GM12872 (cell line): ENCODE data around the gene ZNF202.

ENCODE experiments used
- TF ChIP-seq, protein P1 (sequence below): IDR thresholded peaks from 3 replicates; pipeline ENCODE4 v1.5.1; 2011; ENCODE audit warnings: low read depth, mild to moderate bottlenecking, low read length, moderate library complexity; ENCODE audit not compliant: insufficient read depth

ZNF202 gene

DNA sequence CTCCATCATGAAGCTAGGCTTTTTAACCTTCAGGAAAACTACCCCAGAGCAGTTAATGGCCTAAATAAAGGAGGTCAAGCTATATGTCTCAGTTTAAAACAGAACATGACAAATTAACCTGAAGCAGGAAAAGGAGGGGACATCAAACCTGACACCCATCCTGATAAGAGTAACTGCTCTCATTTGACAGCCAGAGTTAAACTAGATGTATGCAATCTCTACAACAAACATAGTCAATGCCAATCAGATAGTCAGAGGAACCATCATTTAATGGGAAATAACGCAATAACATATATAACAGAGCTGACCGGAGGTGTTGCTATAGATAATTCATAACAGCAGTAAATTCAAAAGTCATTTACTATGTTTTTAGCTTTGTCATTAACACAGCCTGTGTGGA, 3.1 kb downstream of the ZNF202 start:
- TF ChIP-seq, protein P1, sequence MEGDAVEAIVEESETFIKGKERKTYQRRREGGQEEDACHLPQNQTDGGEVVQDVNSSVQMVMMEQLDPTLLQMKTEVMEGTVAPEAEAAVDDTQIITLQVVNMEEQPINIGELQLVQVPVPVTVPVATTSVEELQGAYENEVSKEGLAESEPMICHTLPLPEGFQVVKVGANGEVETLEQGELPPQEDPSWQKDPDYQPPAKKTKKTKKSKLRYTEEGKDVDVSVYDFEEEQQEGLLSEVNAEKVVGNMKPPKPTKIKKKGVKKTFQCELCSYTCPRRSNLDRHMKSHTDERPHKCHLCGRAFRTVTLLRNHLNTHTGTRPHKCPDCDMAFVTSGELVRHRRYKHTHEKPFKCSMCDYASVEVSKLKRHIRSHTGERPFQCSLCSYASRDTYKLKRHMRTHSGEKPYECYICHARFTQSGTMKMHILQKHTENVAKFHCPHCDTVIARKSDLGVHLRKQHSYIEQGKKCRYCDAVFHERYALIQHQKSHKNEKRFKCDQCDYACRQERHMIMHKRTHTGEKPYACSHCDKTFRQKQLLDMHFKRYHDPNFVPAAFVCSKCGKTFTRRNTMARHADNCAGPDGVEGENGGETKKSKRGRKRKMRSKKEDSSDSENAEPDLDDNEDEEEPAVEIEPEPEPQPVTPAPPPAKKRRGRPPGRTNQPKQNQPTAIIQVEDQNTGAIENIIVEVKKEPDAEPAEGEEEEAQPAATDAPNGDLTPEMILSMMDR: no peak

DNA sequence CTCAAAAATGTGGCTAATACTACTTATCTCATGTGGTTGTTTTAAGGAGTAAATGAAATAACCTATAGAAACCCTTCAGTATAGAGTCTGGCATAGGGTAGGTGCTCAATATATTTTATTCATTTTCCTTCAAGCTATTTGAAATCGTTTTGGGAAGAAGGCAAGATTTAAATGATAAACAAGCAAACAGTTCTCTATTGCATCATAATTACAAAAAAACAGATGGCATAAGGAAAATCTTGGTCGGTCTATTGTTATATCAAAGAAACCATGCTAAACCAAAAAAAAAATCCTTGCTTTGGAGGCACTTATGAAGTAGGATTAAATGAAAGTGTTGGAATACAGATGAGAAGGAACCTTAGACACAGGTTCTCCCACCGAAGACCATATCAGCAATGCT, 4.7 kb downstream of the ZNF202 start:
- TF ChIP-seq, protein P1: no peak

DNA sequence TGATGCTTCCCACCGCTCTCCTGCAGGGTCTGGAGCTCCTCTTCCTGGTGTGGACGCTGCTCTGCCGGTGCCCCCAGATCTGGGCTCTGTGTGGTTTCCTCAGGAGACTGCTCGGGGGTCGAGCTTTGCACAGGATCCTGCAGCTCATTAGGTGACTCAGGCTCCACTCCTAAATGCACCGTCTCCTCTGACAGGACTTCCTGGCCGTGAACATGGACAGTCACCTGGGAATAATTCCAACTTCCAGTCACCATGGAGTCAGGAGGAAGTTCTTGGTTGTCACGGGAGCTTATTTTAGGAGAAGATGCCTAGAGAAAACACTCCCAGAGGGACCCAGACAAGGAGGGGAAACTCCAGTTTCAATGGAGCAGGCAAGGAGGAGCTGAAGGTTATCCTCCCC, 11.9 kb downstream of the ZNF202 start:
- TF ChIP-seq, protein P1: no peak

DNA sequence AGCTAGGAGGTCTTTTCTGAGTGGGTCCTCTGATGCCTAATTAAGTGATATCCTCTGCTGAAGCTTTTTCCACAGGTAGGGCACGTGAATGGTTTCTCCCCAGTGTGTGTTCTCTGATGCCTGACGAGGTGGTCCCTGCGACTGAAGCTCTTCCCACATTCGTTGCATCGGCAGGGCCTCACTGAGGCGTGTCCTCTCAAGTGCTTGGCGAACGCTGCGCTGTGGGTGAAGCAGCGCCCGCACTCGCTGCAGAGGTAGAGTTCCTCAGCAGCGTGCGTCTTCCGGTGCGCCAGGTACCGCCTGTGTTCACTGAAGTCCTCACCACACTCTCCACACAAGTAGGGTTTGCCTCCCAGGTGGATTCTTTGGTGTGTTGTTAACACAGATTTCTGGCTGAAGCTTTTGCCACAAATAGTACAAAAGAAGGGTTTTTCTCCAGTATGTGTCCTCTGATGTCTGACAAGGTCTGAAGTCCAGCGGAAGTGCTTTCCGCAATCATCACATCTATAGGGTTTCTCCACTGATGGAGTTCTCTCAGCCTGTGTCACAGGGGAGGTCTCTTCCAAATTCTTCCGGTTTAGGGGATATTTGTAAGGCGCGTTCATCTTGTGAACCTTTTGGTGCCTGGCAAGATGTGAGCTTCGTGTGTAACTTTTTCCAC, 15.3 kb downstream of the ZNF202 start:
- TF ChIP-seq, protein P1: no peak

DNA sequence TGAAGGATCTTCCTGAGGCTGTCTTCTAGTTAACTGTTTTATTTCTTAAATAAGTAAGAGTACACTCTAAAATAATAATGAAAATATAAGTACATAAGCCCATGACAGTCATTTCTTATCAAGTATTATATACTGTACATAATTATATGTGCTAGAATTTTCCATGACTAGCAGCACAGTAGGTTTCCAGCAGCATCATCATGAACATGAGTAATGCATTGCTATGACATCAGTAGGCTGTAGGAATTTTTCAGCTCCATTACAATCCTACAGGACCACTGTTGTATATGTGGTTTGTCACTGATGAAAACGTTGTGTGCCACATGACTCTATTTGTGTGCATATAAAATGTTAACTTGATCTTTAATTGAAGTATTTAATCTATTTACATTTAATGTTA, 22.0 kb downstream of the ZNF202 start:
- TF ChIP-seq, protein P1: no peak

DNA sequence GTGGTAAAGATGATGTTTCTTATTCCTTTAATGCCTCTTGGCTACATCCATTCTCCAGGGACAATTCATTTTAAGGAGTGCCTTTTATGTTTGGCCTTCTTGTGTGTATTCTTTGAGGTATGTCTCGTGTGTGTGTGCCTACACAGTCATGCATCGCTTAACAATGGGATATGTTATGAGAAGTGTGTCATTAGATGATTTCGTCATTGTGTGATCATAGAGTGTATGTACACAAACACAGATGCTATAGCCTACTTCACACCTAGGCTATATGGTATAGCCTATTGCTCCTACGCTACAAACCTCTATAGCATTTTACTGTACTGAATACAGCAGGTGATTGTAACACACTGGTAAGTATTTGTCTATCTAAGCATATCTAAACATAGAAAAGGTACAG, 23.0 kb downstream of the ZNF202 start:
- TF ChIP-seq, protein P1: no peak

DNA sequence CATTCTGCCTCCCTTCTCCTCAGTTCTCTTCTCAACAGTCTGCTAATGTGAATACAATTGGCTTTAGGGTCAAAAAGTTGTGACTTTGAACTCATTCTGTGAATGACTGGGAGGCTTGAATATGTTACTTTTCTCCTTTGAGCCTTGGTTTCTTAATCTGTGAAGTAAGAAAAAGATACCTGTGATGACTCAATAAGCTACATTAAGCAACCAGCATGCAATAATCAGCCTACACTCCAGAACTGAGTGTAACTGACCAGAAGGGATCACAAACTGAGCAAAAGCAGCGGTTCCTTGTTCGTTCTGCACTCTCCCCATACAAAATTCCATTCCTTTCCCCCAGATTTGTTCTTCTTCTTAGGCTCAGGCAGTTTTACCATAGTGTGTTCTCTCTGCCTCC, 23.4 kb downstream of the ZNF202 start:
- TF ChIP-seq, protein P1: no peak
